C4-2B (cell line): Measurements from ENCODE around the gene ZNF729.

Experiments
- ZFX ChIP-seq: fragments of 450-650 bp; IDR thresholded peaks from 2 replicates; pipeline ENCODE4 v1.6.1; 2017
- TF ChIP-seq, protein P1 (sequence below): fragments of 450-650 bp; conservative IDR thresholded peaks from 2 replicates; pipeline ENCODE4 v1.5.1; 2017; ENCODE audit warnings: mild to moderate bottlenecking

- TF ChIP-seq, protein P1, sequence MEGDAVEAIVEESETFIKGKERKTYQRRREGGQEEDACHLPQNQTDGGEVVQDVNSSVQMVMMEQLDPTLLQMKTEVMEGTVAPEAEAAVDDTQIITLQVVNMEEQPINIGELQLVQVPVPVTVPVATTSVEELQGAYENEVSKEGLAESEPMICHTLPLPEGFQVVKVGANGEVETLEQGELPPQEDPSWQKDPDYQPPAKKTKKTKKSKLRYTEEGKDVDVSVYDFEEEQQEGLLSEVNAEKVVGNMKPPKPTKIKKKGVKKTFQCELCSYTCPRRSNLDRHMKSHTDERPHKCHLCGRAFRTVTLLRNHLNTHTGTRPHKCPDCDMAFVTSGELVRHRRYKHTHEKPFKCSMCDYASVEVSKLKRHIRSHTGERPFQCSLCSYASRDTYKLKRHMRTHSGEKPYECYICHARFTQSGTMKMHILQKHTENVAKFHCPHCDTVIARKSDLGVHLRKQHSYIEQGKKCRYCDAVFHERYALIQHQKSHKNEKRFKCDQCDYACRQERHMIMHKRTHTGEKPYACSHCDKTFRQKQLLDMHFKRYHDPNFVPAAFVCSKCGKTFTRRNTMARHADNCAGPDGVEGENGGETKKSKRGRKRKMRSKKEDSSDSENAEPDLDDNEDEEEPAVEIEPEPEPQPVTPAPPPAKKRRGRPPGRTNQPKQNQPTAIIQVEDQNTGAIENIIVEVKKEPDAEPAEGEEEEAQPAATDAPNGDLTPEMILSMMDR: no peak
- no peak for TF ChIP-seq ZFX
Observed at GRCh38 chr19:22332924-22333323, 46.7 kb downstream of the ZNF729 start.
